EH (cell line): Measurements from ENCODE around the gene MFGE8.

ENCODE experiments used
- DNase-seq: peaks from one replicate; pipeline ENCODE4 v3.0.0-alpha.2; 2015; ENCODE audit warnings: low read depth

Gene MFGE8

GRCh38 chr15:88874275-88874674 lies 38.9 kb downstream of the MFGE8 start:
- DNase-seq: no peak

GRCh38 chr15:88873786-88874185 lies 39.4 kb downstream of the MFGE8 start:
- DNase-seq: no peak

- no peak for DNase-seq
These were observed 40.5 kb downstream of the MFGE8 start for GRCh38 chr15:88872706-88873105.

GRCh38 chr15:88872106-88872505 lies 41.1 kb downstream of the MFGE8 start:
- DNase-seq: peak; percentile 63

GRCh38 chr15:88871313-88871712 lies 41.9 kb downstream of the MFGE8 start:
- DNase-seq: no peak

- DNase-seq: no peak
These were observed 46.8 kb downstream of the MFGE8 start for GRCh38 chr15:88866295-88866881.

GRCh38 chr15:88865498-88866099 lies 47.6 kb downstream of the MFGE8 start:
- no peak for DNase-seq

- DNase-seq: no peak
These were observed 48.2 kb downstream of the MFGE8 start for GRCh38 chr15:88864861-88865497.

- DNase-seq: no peak
These were observed 49.8 kb downstream of the MFGE8 start for GRCh38 chr15:88863412-88863811.

- DNase-seq: no peak
These were observed 53.0 kb downstream of the MFGE8 start for GRCh38 chr15:88860212-88860611.

- no peak for DNase-seq
These were observed 53.6 kb downstream of the MFGE8 start for GRCh38 chr15:88859550-88859949.

GRCh38 chr15:88858934-88859333 lies 54.2 kb downstream of the MFGE8 start:
- DNase-seq: no peak

GRCh38 chr15:88852476-88852875 lies 60.7 kb downstream of the MFGE8 start:
- no peak for DNase-seq

GRCh38 chr15:88849376-88850072 lies 63.7 kb downstream of the MFGE8 start:
- DNase-seq: no peak
